Naive B cell (primary cell): ENCODE data around the gene MALT1. TPM values are rescaled to one million over a fixed set of nuclear protein-coding genes. Genes with fewer than 3 reads are reported as not detected.

Experiments
- ATAC-seq, 2 donors: fragments of 150-1000 bp; cut with Tn5 transposase; 2 replicates each; pipeline ENCODE4 v1.10.0; 2021; ENCODE audit warnings: low read depth in 2 of 2, mild to moderate bottlenecking in 2 of 2, moderate library complexity in 2 of 2
- DNase-seq: peaks from one replicate; pipeline ENCODE4 v3.0.0; 2022
- H3K27ac Mint-ChIP-seq, 6 donors: one replicate each; pipeline ENCODE4 v1.8.0; 2020 to 2022; ENCODE audit warnings: mild to moderate bottlenecking in 6 of 6, mixed read lengths in 6 of 6, moderate library complexity in 5 of 6, inconsistent platforms in 2 of 6
- H3K27me3 Mint-ChIP-seq, 3 donors: one replicate each; pipeline ENCODE4 v1.8.0; 2021 to 2022; ENCODE audit warnings: mixed read lengths in 3 of 3, mild to moderate bottlenecking in 1 of 3
- H3K36me3 Mint-ChIP-seq, 2 donors: one replicate each; pipeline ENCODE4 v1.8.0; 2020 to 2022; ENCODE audit warnings: mixed read lengths in 2 of 2, inconsistent platforms in 1 of 2, mild to moderate bottlenecking in 1 of 2
- H3K4me1 Mint-ChIP-seq, 3 donors: one replicate each; pipeline ENCODE4 v1.8.0; 2020 to 2022; ENCODE audit warnings: mixed read lengths in 3 of 3, inconsistent platforms in 1 of 3, mild to moderate bottlenecking in 1 of 3, moderate library complexity in 1 of 3
- H3K4me3 Mint-ChIP-seq, 8 donors: one replicate each; pipeline ENCODE4 v1.8.0; 2020 to 2022; ENCODE audit warnings: mild to moderate bottlenecking in 8 of 8, mixed read lengths in 8 of 8, moderate library complexity in 8 of 8, inconsistent platforms in 2 of 8
- H3K9me3 Mint-ChIP-seq, 7 donors: one replicate each; pipeline ENCODE4 v1.8.0; 2020 to 2022; ENCODE audit warnings: mixed read lengths in 7 of 7, mild to moderate bottlenecking in 5 of 7, inconsistent platforms in 2 of 7, moderate library complexity in 1 of 7
- polyA plus RNA-seq, 6 donors: library from polyadenylated mRNA; unstranded; fragments of 300-500 nt; fragmentation: Illumina TruSeq; gene quantifications; one replicate each; pipeline ENCODE4 v1.2.3, GENCODE V29; 2021; ENCODE audit warnings: low read depth in 6 of 6

MALT1 gene
- polyA plus RNA-seq, 6 donors from 2014 or later: 57.8 to 85.2 (median 63.0) TPM

- Mint-ChIP-seq H3K4me1 (peaks cover 62 to 86% (median 83%) of the 10 kb centered on the region in 3 donors), H3K9me3 (peaks cover 3 to 16% (median 6%) of the 10 kb centered on the region in 7 donors), H3K27me3 (no peaks in the 10 kb centered on the region)
Measured at GRCh38 chr18:58659691-58660090, 11.6 kb upstream of the MALT1 start.

GRCh38 chr18:58660915-58661314 lies 10.3 kb upstream of the MALT1 start:
- DNase-seq (no peak), ATAC-seq (no peak)
- Mint-ChIP-seq H3K27ac (peak overlapping the region in 5 of 6 donors; percentile 55 to 96 (median 85)), H3K4me3 (peak overlapping the region; percentile 78 to 99 (median 88)), H3K27me3 (no peaks in the 10 kb centered on the region), H3K9me3 (peaks cover 0 to 8% (median 0%) of the 10 kb centered on the region in 7 donors), H3K36me3 (peaks cover 17 to 19% of the 10 kb centered on the region in 2 donors), H3K4me1 (peaks cover 65 to 86% (median 84%) of the 10 kb centered on the region in 3 donors)

More at GRCh38 chr18:58659691-58660090, 11.6 kb upstream of the MALT1 start:
- Mint-ChIP-seq H3K4me3 (peak overlapping the region; percentile 78 to 99 (median 88)), H3K36me3 (peaks cover 17 to 19% of the 10 kb centered on the region in 2 donors), H3K27ac (peak overlapping the region; percentile 85 to 97 (median 92))
- no peak for ATAC-seq
- no peak for DNase-seq

- ATAC-seq: no peak
- no peak for DNase-seq
- Mint-ChIP-seq H3K4me3 (peak overlapping the region; percentile 66 to 90 (median 86)), H3K36me3 (peaks cover 17 to 19% of the 10 kb centered on the region in 2 donors), H3K9me3 (peaks cover 0 to 8% (median 0%) of the 10 kb centered on the region in 7 donors), H3K27ac (peak overlapping the region; percentile 28 to 93 (median 74)), H3K4me1 (peaks cover 65 to 87% (median 84%) of the 10 kb centered on the region in 3 donors), H3K27me3 (no peaks in the 10 kb centered on the region)
Measured at GRCh38 chr18:58661423-58661822, 9.8 kb upstream of the MALT1 start.

DNA sequence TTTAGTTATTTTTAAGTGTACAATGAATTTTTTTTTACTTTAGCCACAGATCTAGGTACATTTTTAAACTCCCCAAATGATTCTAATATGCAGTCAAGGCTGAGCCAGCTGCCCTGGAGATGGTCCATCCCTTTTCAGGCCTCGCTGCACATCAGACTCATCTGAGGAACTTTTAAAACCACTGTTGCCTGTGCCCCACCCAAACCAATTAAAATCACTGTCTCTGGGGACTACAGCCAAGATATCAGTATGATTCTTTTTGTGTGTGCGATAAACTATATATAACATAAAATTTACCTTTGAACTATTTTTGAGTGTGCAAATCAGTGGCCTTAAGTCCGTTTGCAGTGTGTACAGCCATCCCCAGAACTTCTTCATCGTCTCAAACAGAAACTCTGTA lies 9.1 kb upstream of the MALT1 start:
- H3K4me3 Mint-ChIP-seq: peak overlapping the region; percentile 66 to 90 (median 78)
- H3K27me3 Mint-ChIP-seq: no peaks in the 10 kb centered on the region
- H3K9me3 Mint-ChIP-seq: peaks cover 0 to 5% (median 0%) of the 10 kb centered on the region in 7 donors
- peak overlapping the region; percentile 72 to 94 (median 87) for H3K27ac Mint-ChIP-seq
- peaks cover 17 to 19% of the 10 kb centered on the region in 2 donors for H3K36me3 Mint-ChIP-seq
- ATAC-seq (no peak), DNase-seq (no peak)
- H3K4me1 Mint-ChIP-seq: peaks cover 61 to 84% (median 82%) of the 10 kb centered on the region in 3 donors

GRCh38 chr18:58666176-58666575 lies 5.1 kb upstream of the MALT1 start:
- H3K27me3 Mint-ChIP-seq: no peaks in the 10 kb centered on the region
- H3K36me3 Mint-ChIP-seq: peaks cover 8% of the 10 kb centered on the region in 2 donors
- peak overlapping the region in 2 of 8 donors; percentile 48 to 59 for H3K4me3 Mint-ChIP-seq
- peaks cover 58 to 83% (median 82%) of the 10 kb centered on the region in 3 donors for H3K4me1 Mint-ChIP-seq
- ATAC-seq: no peak
- H3K9me3 Mint-ChIP-seq: no peaks in the 10 kb centered on the region
- H3K27ac Mint-ChIP-seq: no peak overlapping the region
- DNase-seq: no peak

DNA sequence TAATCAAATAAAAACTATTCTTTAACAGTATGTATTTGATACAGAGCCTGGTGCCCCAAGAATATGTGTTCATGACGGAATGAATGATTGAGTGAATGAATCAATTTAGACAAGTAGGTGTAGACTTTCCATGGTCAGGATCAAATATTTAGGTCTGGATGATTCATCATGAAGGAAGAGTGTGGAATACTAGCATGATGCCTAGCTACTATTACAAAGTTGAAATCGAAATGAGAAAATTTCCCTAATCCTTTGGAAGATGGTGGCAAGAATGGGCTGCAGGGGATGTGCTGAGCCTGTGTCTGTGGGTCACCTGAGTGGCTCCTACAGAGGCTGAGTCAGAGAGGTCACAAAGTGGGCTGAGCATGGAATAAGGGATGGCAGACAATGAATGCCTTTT lies 3.1 kb upstream of the MALT1 start:
- no peak for ATAC-seq

DNA sequence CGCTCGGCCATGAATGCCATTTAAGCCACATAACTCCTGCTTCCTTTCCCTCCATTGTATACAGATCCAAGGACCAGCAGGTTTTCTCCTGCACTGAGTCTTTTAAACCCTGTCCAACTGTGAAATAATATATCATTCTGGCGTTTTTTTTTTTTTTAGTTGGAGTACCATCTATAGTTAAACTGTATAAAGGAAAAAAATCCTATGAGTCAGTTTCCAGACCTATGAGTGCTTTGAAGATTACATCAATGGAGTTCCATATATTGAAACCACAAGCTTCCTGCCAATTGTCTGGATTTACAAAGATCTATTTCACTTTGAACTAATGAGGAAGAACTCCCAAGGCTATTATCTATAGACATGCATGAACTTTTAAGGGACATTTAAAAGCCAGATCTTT lies 2.4 kb upstream of the MALT1 start:
- Mint-ChIP-seq H3K9me3 (no peaks in the 10 kb centered on the region), H3K36me3 (peaks cover 2 to 9% of the 10 kb centered on the region in 2 donors), H3K4me1 (peaks cover 54 to 77% (median 66%) of the 10 kb centered on the region in 3 donors), H3K27me3 (no peaks in the 10 kb centered on the region), H3K27ac (peak overlapping the region in 1 of 6 donors; percentile 58), H3K4me3 (no peak overlapping the region)
- no peak for DNase-seq
- no peak for ATAC-seq

More for the DNA sequence above, 3.1 kb upstream of the MALT1 start:
- H3K27me3 Mint-ChIP-seq: no peaks in the 10 kb centered on the region
- peaks cover 51 to 75% (median 64%) of the 10 kb centered on the region in 3 donors for H3K4me1 Mint-ChIP-seq
- DNase-seq: no peak
- peaks cover 0 to 8% of the 10 kb centered on the region in 2 donors for H3K36me3 Mint-ChIP-seq
- H3K4me3 Mint-ChIP-seq: no peak overlapping the region
- H3K27ac Mint-ChIP-seq: peak overlapping the region in 1 of 6 donors; percentile 51
- H3K9me3 Mint-ChIP-seq: no peaks in the 10 kb centered on the region

DNA sequence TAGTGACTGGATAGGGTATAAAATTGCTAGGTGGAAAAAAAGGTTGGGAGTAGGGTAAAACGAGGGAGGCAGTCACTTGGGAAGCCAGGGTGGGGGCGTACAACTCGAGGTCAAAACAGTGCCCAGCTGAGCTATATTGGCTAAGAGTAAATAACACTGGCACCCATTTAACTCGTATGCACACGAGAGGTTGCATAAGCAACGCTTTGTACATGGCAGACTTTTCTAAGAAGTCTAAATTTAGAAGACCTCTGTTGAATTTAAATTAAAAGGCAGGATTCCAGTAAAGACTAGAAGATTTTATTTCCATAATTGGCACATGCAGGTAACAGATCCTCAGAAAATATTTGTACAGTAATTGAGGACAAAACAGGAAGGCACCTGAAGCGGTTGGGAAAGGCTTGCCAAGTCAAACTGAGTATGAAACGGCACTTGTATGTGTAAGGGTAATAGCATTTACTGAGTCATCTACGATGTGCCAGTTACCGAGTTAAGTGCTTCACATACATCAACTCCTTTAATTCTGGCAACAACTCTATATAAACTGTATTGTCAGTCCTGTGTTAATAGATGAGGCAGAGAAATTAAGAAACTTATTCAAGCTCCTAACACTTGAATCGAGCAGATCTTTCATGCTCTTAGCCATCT lies 1.4 kb upstream of the MALT1 start:
- Mint-ChIP-seq H3K27ac (peak overlapping the region in 5 of 6 donors; percentile 9 to 96 (median 86)), H3K4me3 (peak overlapping the region in 7 of 8 donors; percentile 92 to 98 (median 94)), H3K4me1 (peaks cover 53 to 77% (median 66%) of the 10 kb centered on the region in 3 donors), H3K36me3 (peaks cover 6 to 16% of the 10 kb centered on the region in 2 donors), H3K9me3 (no peaks in the 10 kb centered on the region), H3K27me3 (no peaks in the 10 kb centered on the region)
- DNase-seq (no peak), ATAC-seq (no peak)

DNA sequence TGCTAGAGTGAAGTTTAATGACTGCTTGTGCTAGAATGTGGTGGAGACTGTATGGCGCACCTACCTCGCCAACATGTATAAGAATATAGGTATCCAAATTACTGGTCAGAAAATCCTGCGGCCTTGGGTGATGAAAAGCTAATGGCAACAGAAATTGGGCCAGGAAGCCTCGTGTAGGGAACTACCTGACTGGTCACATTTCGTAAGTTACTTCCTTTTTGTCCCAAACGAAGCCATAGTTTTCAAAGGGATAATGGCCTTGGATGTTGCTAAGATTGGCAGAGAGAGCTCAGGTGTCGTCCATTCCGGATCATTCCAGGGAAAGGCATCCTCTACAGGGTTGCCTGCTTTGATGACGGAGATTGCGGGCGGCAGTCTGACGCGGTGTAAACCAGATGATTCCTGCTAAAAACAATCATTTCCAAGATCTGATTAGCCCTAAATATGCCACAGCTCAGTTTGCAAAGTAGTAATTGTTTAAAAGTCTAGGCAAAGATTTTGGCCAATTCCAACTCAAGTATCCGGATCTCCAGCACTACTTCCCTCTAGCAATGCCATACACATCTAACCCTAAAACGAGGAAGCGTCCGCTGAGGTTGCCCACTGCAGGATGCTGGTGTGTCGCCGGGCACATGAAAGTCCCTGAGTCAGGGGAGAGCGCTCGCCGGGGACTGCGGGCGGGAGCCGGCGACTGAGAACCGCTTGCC lies 708 bp upstream of the MALT1 start:
- Mint-ChIP-seq H3K27me3 (no peaks in the 10 kb centered on the region), H3K27ac (peak overlapping the region; percentile 55 to 96 (median 92)), H3K4me3 (peak overlapping the region; percentile 92 to 98 (median 94)), H3K9me3 (no peaks in the 10 kb centered on the region), H3K36me3 (peaks cover 6 to 12% of the 10 kb centered on the region in 2 donors), H3K4me1 (peaks cover 51 to 76% (median 64%) of the 10 kb centered on the region in 3 donors)
- DNase-seq: no peak
- ATAC-seq: no peak

GRCh38 chr18:58671632-58672564 lies 633 bp downstream of the MALT1 start:
- H3K4me3 Mint-ChIP-seq: peak overlapping the region; percentile 93 to 98 (median 96)
- H3K27ac Mint-ChIP-seq: peak overlapping the region; percentile 84 to 99 (median 95)
- H3K36me3 Mint-ChIP-seq: peaks cover 6 to 8% of the 10 kb centered on the region in 2 donors
- no peaks in the 10 kb centered on the region for H3K27me3 Mint-ChIP-seq
- no peaks in the 10 kb centered on the region for H3K9me3 Mint-ChIP-seq
- H3K4me1 Mint-ChIP-seq: peaks cover 55 to 75% (median 68%) of the 10 kb centered on the region in 3 donors
- DNase-seq (no peak), ATAC-seq (peak; percentile 45 to 49)

GRCh38 chr18:58674159-58674558 lies 2.9 kb downstream of the MALT1 start:
- Mint-ChIP-seq H3K9me3 (no peaks in the 10 kb centered on the region), H3K4me3 (peak overlapping the region in 7 of 8 donors; percentile 17 to 98 (median 84)), H3K36me3 (peaks cover 6 to 8% of the 10 kb centered on the region in 2 donors), H3K4me1 (peaks cover 64 to 80% (median 68%) of the 10 kb centered on the region in 3 donors), H3K27me3 (no peaks in the 10 kb centered on the region), H3K27ac (peak overlapping the region; percentile 31 to 81 (median 58))
- ATAC-seq: no peak
- DNase-seq: no peak

DNA sequence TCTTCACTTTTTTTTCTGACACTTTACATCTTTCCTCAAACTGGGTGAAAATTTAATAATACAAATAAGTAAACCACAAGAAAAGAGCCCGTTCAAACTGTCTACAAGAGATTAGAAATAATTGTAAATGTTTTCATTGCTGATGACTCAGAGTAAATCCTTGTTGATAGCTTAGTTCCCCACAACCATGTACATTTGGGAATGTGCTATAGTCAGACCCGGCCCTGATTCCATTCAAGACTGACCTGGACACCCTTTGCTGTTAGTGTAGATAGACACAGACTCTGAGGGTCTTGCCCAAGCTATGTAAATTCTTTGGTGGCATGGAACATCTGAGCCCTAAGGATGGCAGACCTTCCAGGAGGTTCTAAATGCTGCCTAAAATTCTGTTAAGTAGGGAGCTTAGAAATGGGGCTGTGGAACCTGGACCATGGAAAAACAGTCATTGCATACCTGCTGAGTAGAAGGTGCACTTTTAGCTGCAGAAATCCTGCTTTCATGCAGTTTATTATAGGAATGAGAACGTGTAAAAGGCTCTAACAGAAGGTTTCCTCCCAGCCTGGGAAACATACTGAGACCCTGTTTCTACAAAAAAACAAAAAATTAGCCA lies 3.7 kb downstream of the MALT1 start:
- no peak for DNase-seq
- peak overlapping the region in 5 of 8 donors; percentile 4 to 94 (median 44) for H3K4me3 Mint-ChIP-seq
- H3K27me3 Mint-ChIP-seq: no peaks in the 10 kb centered on the region
- no peak for ATAC-seq
- peak overlapping the region in 3 of 6 donors; percentile 17 to 67 (median 53) for H3K27ac Mint-ChIP-seq
- H3K4me1 Mint-ChIP-seq: peaks cover 58 to 79% (median 60%) of the 10 kb centered on the region in 3 donors
- H3K9me3 Mint-ChIP-seq: no peaks in the 10 kb centered on the region
- H3K36me3 Mint-ChIP-seq: peaks cover 6 to 8% of the 10 kb centered on the region in 2 donors
